ENCODE results near the gene GCNT1. TPM values are rescaled to one million over a fixed set of nuclear protein-coding genes. Genes with fewer than 3 reads are reported as not detected.

GCNT1 gene
- total RNA-seq, 2 donors from 2014 or later = 70.6 to 76.1 TPM

DNA sequence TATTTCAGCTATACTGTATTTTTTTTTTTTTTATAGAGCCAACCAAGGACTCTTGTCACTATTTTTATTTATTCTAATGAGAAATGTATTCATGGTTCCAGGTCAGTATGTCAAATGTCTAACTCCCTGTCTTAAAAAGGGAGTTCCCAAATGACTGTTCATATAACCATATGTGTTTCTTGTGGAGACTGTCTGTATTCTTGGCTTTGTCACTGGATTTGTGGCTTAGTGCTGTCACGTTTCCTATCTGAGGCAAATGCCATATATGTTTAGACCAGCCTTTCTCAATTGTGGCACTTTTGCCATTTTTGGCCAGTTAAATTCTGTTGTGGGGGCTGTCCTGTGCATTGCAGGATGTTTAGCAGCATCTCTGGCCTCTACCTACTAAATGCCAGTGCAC lies 3.1 kb downstream of the GCNT1 start:
- peaks cover 34% of the 10 kb centered on the region for H3K4me1 Mint-ChIP-seq
- TF ChIP-seq, protein P1, sequence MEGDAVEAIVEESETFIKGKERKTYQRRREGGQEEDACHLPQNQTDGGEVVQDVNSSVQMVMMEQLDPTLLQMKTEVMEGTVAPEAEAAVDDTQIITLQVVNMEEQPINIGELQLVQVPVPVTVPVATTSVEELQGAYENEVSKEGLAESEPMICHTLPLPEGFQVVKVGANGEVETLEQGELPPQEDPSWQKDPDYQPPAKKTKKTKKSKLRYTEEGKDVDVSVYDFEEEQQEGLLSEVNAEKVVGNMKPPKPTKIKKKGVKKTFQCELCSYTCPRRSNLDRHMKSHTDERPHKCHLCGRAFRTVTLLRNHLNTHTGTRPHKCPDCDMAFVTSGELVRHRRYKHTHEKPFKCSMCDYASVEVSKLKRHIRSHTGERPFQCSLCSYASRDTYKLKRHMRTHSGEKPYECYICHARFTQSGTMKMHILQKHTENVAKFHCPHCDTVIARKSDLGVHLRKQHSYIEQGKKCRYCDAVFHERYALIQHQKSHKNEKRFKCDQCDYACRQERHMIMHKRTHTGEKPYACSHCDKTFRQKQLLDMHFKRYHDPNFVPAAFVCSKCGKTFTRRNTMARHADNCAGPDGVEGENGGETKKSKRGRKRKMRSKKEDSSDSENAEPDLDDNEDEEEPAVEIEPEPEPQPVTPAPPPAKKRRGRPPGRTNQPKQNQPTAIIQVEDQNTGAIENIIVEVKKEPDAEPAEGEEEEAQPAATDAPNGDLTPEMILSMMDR (conservative IDR thresholded peaks at IDR 0.05) = no peak
- 65 to 88% methylated on average over 1 of the region's 1 CpG for WGBS, 2 experiments (ENCODE audit: insufficient coverage in 1 of 2, insufficient read length in 1 of 2)

DNA sequence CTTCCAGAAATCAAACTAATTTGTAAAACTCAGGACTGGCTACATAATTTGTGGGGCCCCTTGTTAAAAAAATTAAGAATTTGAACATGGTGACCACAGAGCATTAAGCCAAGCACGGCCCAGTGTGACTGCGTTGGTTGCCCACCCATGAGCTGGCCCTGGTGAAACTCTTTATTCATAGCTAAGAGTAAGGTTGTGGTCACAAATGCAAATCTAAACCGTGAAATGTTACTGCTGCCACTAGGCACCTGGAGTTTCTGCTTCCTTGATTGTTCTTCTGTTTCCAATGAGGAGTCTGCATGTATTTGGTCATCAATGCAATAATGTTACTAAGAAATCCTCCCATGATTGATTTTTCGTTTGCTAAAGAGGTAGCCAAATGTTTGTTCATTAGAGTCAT lies 4.2 kb downstream of the GCNT1 start:
- 90 to 94% methylated on average over 4 of the region's 4 CpGs for WGBS, 2 experiments (ENCODE audit: insufficient coverage in 1 of 2, insufficient read length in 1 of 2)
- Histone ChIP-seq H3K4me3 (ENCODE audit: low read length) (peak overlapping the region; percentile 98), H3K9ac (ENCODE audit: extremely low read depth, low read length, poor library complexity, severe bottlenecking) (no peak overlapping the region), H3K27ac (ENCODE audit: low read depth, low read length) (no peak overlapping the region), H3K36me3 (ENCODE audit: control insufficient read depth, insufficient read depth, low read length) (peaks cover 63% of the 10 kb centered on the region), H3K4me1 (ENCODE audit: control insufficient read depth, insufficient read depth, low read length) (peaks cover 8% of the 10 kb centered on the region), H3K27me3 (ENCODE audit: control insufficient read depth, insufficient read depth, low read length, poor library complexity, severe bottlenecking) (no peaks in the 10 kb centered on the region), H3K9me3 (ENCODE audit: control insufficient read depth, low read length) (no peaks in the 10 kb centered on the region)
- no peak overlapping the region for H3K4me3 Mint-ChIP-seq
- peaks cover 57% of the 10 kb centered on the region for H3K36me3 Mint-ChIP-seq (ENCODE audit: low read depth)
- TF ChIP-seq, protein P1 (conservative IDR thresholded peaks at IDR 0.05) = no peak
- H3K4me1 Mint-ChIP-seq = peaks cover 38% of the 10 kb centered on the region
- no peak overlapping the region for H3K27ac Mint-ChIP-seq
- no peaks in the 10 kb centered on the region for H3K27me3 Mint-ChIP-seq (ENCODE audit: insufficient read depth)
- no peaks in the 10 kb centered on the region for H3K9me3 Mint-ChIP-seq
- no peak for DNase-seq

More for the DNA sequence above, 3.1 kb downstream of the GCNT1 start:
- H3K36me3 ChIP-seq (ENCODE audit: control insufficient read depth, insufficient read depth, low read length) = peaks cover 63% of the 10 kb centered on the region
- no peak for DNase-seq
- peaks cover 8% of the 10 kb centered on the region for H3K4me1 ChIP-seq (ENCODE audit: control insufficient read depth, insufficient read depth, low read length)
- no peak overlapping the region for H3K9ac ChIP-seq (ENCODE audit: extremely low read depth, low read length, poor library complexity, severe bottlenecking)
- no peaks in the 10 kb centered on the region for H3K27me3 Mint-ChIP-seq (ENCODE audit: insufficient read depth)
- H3K27me3 ChIP-seq (ENCODE audit: control insufficient read depth, insufficient read depth, low read length, poor library complexity, severe bottlenecking) = no peaks in the 10 kb centered on the region
- H3K36me3 Mint-ChIP-seq (ENCODE audit: low read depth) = peaks cover 49% of the 10 kb centered on the region
- H3K27ac ChIP-seq (ENCODE audit: low read depth, low read length) = no peak overlapping the region
- H3K4me3 ChIP-seq (ENCODE audit: low read length) = peak overlapping the region; percentile 98
- peak overlapping the region; percentile 84 for H3K4me3 Mint-ChIP-seq
- H3K9me3 ChIP-seq (ENCODE audit: control insufficient read depth, low read length) = no peaks in the 10 kb centered on the region
- H3K9me3 Mint-ChIP-seq = no peaks in the 10 kb centered on the region
- no peak overlapping the region for H3K27ac Mint-ChIP-seq

DNA sequence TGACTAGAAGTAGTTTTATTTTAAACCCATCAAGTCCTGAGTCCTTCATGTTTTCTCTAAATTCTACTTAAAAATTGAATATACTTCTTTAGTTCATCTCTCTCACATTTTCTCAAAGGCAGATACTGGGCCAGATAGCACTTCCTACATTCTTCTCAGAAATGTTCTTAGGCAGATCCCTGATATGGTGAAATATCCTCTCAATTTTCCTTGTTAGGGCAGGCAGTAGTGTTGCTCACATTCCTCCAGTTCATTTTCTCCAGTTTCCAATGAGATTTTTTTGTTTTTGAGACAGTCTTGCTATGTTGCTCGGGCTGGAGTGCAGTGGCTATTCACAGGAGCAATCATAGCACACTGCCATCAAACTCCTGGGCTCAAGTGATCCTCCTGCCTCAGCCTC lies 5.7 kb downstream of the GCNT1 start:
- no peak for DNase-seq
- Histone ChIP-seq H3K27me3 (ENCODE audit: control insufficient read depth, insufficient read depth, low read length, poor library complexity, severe bottlenecking) (no peaks in the 10 kb centered on the region), H3K9me3 (ENCODE audit: control insufficient read depth, low read length) (no peaks in the 10 kb centered on the region), H3K27ac (ENCODE audit: low read depth, low read length) (no peak overlapping the region), H3K36me3 (ENCODE audit: control insufficient read depth, insufficient read depth, low read length) (peaks cover 74% of the 10 kb centered on the region), H3K9ac (ENCODE audit: extremely low read depth, low read length, poor library complexity, severe bottlenecking) (no peak overlapping the region), H3K4me1 (ENCODE audit: control insufficient read depth, insufficient read depth, low read length) (peaks cover 8% of the 10 kb centered on the region), H3K4me3 (ENCODE audit: low read length) (no peak overlapping the region)
- no peaks in the 10 kb centered on the region for H3K27me3 Mint-ChIP-seq (ENCODE audit: insufficient read depth)
- TF ChIP-seq, protein P1 (conservative IDR thresholded peaks at IDR 0.05) = no peak
- H3K36me3 Mint-ChIP-seq (ENCODE audit: low read depth) = peaks cover 67% of the 10 kb centered on the region
- H3K27ac Mint-ChIP-seq = no peak overlapping the region
- 92% methylated on average over 1 of the region's 1 CpG; no CpG with 5 or more reads in 1 of the 2 experiments for WGBS, 2 experiments (ENCODE audit: insufficient coverage in 1 of 2, insufficient read length in 1 of 2)
- no peaks in the 10 kb centered on the region for H3K9me3 Mint-ChIP-seq
- H3K4me1 Mint-ChIP-seq = peaks cover 42% of the 10 kb centered on the region
- no peak overlapping the region for H3K4me3 Mint-ChIP-seq
